ENCODE results near the gene OTUD3. TPM values are rescaled to one million over a fixed set of nuclear protein-coding genes. Genes with fewer than 3 reads are reported as not detected.

OTUD3 gene
- total RNA-seq, 1 experiment from 2014 or later, result 33.9 TPM

DNA sequence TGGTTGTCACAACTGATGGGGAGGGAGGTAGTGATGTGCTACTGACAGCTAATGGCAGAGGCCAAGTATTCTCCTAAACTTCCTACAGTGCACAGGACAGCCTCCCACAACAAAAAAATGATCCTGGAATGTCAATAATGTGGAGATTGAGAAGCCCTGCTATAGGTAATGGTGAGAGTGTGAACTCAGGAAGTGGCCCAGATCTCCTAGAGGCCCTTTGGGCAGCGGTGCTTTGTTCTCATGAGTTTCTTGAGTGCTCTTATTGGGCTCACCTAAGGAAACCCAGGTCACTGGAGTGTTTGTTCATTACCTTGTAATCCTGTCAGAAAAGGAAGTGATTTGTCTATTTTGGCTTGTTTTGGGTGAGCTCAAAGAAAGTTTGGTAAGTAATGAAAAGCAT is 5.9 kb downstream of the OTUD3 start:
- intact Hi-C loops (cut with micrococcal nuclease; ENCODE audit: unreplicated experiment), result no loop called here
- BruUV-seq (replicated peaks), result no TSS peak
- H3K27ac ChIP-seq (ENCODE audit: low read depth, low read length, poor library complexity, severe bottlenecking), result no peak overlapping the region
- no peak overlapping the region for H3K4me3 ChIP-seq (ENCODE audit: low read depth, low read length, poor library complexity, severe bottlenecking)
- ChIA-PET POLR2A (ENCODE audit: low non-redundant PET) (no interaction called here), CTCF (no interaction called here)
- H3K27me3 ChIP-seq (replicated peaks; ENCODE audit: insufficient read depth, low read depth, low read length, poor library complexity), result no peaks in the 10 kb centered on the region
- TF ChIP-seq, protein P1, sequence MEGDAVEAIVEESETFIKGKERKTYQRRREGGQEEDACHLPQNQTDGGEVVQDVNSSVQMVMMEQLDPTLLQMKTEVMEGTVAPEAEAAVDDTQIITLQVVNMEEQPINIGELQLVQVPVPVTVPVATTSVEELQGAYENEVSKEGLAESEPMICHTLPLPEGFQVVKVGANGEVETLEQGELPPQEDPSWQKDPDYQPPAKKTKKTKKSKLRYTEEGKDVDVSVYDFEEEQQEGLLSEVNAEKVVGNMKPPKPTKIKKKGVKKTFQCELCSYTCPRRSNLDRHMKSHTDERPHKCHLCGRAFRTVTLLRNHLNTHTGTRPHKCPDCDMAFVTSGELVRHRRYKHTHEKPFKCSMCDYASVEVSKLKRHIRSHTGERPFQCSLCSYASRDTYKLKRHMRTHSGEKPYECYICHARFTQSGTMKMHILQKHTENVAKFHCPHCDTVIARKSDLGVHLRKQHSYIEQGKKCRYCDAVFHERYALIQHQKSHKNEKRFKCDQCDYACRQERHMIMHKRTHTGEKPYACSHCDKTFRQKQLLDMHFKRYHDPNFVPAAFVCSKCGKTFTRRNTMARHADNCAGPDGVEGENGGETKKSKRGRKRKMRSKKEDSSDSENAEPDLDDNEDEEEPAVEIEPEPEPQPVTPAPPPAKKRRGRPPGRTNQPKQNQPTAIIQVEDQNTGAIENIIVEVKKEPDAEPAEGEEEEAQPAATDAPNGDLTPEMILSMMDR (conservative IDR thresholded peaks at IDR 0.05; ENCODE audit: low read depth, low read length), result no peak
- TF ChIP-seq EZH2 (IDR thresholded peaks at IDR 0.05; ENCODE audit: borderline replicate concordance, low read depth, low read length, poor library complexity, severe bottlenecking), result no peak
- no peak for DNase-seq (ENCODE audit: low spot score)
- H3K4me1 ChIP-seq (ENCODE audit: insufficient read depth, low read length, poor library complexity, severe bottlenecking), result peaks cover 11% of the 10 kb centered on the region
- peaks cover 44% of the 10 kb centered on the region for H3K36me3 ChIP-seq (ENCODE audit: insufficient read depth, low read length, poor library complexity, severe bottlenecking)
- H3K9me3 ChIP-seq (ENCODE audit: low read depth, low read length, poor library complexity, severe bottlenecking), result no peaks in the 10 kb centered on the region

DNA sequence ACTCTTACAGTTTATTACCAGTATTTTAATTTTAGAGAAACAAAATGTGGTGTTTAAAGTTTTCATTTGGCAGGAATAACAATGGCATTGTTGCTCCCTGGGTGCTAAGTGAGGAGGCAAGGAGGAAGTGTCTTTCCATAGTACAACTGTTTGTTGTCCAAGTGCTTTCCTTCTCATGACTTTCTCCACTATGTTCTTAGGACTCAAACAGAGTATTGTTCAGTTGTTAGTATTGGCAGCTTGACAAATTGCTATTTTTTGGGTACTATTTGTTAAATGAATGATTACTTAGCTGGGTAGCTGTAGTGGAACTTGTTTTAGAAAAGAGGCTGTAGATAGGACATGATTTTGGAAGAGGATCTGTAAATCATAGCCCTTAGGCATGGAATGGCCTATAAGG is 7.5 kb downstream of the OTUD3 start:
- no peak for TF ChIP-seq EZH2 (IDR thresholded peaks at IDR 0.05; ENCODE audit: borderline replicate concordance, low read depth, low read length, poor library complexity, severe bottlenecking)
- TF ChIP-seq, protein P1 (conservative IDR thresholded peaks at IDR 0.05; ENCODE audit: low read depth, low read length), result no peak
- intact Hi-C loops (cut with micrococcal nuclease; ENCODE audit: unreplicated experiment), result no loop called here
- Histone ChIP-seq H3K27me3 (replicated peaks; ENCODE audit: insufficient read depth, low read depth, low read length, poor library complexity) (no peaks in the 10 kb centered on the region), H3K27ac (ENCODE audit: low read depth, low read length, poor library complexity, severe bottlenecking) (no peak overlapping the region), H3K9me3 (ENCODE audit: low read depth, low read length, poor library complexity, severe bottlenecking) (no peaks in the 10 kb centered on the region), H3K4me1 (ENCODE audit: insufficient read depth, low read length, poor library complexity, severe bottlenecking) (peaks cover 2% of the 10 kb centered on the region), H3K36me3 (ENCODE audit: insufficient read depth, low read length, poor library complexity, severe bottlenecking) (peaks cover 59% of the 10 kb centered on the region), H3K4me3 (ENCODE audit: low read depth, low read length, poor library complexity, severe bottlenecking) (no peak overlapping the region)
- ChIA-PET CTCF (no interaction called here), POLR2A (ENCODE audit: low non-redundant PET) (no interaction called here)
- DNase-seq (ENCODE audit: low spot score), result no peak
- no TSS peak for BruUV-seq (replicated peaks)

DNA sequence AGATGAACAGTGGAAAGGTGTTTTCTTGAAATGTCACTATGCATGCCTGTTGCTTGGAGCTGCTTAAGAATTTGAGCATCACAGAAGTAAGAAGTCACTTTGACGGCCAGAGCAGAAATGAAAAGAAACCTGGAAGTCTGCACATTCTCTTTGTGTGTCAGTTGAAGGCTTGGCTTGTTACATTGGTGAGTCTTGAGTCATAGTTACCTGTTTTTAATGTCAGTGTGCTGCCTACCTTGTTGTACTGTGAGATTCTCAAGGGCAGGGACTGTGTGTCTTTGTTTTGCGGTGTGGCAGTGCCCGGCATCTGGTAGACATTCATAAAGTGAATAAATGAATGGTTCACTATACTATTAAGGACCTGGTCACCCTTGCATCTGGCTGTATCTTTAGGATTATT is 9.9 kb downstream of the OTUD3 start:
- TF ChIP-seq, protein P1 (conservative IDR thresholded peaks at IDR 0.05; ENCODE audit: low read depth, low read length), result no peak
- TF ChIP-seq EZH2 (IDR thresholded peaks at IDR 0.05; ENCODE audit: borderline replicate concordance, low read depth, low read length, poor library complexity, severe bottlenecking), result no peak
- Histone ChIP-seq H3K27ac (ENCODE audit: low read depth, low read length, poor library complexity, severe bottlenecking) (no peak overlapping the region), H3K4me1 (ENCODE audit: insufficient read depth, low read length, poor library complexity, severe bottlenecking) (no peaks in the 10 kb centered on the region), H3K36me3 (ENCODE audit: insufficient read depth, low read length, poor library complexity, severe bottlenecking) (peaks cover 76% of the 10 kb centered on the region), H3K4me3 (ENCODE audit: low read depth, low read length, poor library complexity, severe bottlenecking) (no peak overlapping the region), H3K27me3 (replicated peaks; ENCODE audit: insufficient read depth, low read depth, low read length, poor library complexity) (no peaks in the 10 kb centered on the region), H3K9me3 (ENCODE audit: low read depth, low read length, poor library complexity, severe bottlenecking) (no peaks in the 10 kb centered on the region)
- intact Hi-C loops (cut with micrococcal nuclease; ENCODE audit: unreplicated experiment), result no loop called here
- no peak for DNase-seq (ENCODE audit: low spot score)
- POLR2A ChIA-PET (ENCODE audit: low non-redundant PET), result no interaction called here
- CTCF ChIA-PET, result no interaction called here
- BruUV-seq (replicated peaks), result no TSS peak

All from A673 (cell line).